ENCODE results near the gene MGAT3.
"Not testable (repeated sequence)": the region's sequence is repeated elsewhere in the genome, so short reads cannot be mapped to it uniquely, and the experiment has no call there.

The MGAT3 gene

GRCh38 chr22:39490966-39491680 is 34.3 kb downstream of the MGAT3 start:
- no peak for DNase-seq (ENCODE audit: low spot score)

DNA sequence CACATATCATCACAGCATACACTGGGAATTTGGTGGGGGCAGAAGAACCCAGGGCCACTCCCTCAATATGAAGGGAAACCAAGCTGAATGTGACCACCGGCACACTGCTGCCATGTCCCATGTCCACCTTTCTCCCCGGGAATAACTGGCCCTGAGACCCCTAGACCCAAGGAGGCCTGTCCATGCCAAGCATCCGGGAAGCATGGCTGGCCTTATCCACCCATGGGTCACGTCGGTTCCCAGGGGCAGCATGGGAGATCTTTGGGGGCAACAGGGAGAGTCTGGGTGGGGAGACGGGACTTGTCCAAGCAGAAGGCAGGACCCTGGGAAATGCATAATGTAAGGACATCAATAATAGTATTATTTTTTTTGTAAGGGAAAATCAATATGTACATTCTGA is 34.9 kb downstream of the MGAT3 start:
- no peak for DNase-seq (ENCODE audit: low spot score)

- no peak for DNase-seq (ENCODE audit: low spot score)
Measured at GRCh38 chr22:39492186-39492585, 35.4 kb downstream of the MGAT3 start.

- DNase-seq (ENCODE audit: low spot score), result no peak
Measured at GRCh38 chr22:39493759-39494158, 36.9 kb downstream of the MGAT3 start.

DNA sequence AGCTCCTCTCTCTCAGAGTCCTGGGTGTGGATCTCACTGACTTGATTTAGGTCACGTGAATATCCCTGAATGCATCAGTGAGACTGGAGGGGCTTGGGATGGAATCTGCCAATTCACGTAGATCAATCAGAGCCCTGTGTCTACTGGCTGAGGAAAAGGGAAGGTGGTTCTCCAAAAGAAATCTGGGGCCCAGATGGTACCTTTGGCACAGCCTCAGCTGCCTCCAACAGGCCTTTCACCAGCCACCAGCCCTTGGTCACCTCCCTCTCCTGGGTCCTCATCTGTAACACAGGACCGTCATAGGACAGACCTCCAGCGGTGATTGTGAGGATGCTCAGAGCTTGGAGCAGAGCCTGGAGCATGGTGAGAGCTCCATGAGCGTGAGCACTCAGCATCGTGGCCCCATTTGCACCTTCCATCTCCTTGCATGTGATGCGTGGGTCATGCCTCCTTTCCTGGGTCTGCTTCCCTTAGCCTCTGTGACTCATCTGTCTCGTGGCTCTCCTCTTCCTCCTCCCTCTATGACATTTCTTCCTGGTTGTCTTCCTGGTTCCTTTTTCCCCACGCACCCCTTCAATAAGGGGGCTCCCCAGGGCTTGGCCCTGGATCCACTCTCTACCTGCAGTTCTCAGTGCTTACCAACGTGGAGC is 37.8 kb downstream of the MGAT3 start:
- DNase-seq (ENCODE audit: low spot score), result no peak

- peak; percentile 63 for DNase-seq (ENCODE audit: low spot score)
Measured at GRCh38 chr22:39496131-39496838, 39.5 kb downstream of the MGAT3 start.

DNA sequence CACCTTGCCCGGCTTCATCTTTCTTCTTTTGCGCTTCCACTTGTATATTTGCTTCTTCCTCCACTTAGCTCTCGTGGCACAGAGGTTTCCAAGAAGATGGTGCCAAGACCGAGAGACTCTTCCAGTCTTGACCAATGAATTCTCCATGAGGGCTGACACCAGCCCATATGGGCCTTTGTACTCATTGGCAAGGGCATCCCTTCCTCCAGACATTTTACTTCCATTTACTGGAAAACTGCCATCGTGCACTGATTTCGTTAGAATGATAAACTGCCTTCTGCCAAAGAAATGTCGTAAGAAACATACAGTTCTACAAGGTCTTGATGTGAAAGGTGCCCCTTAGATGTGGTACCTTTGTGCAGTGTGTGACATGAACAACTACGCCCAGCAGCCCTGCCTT is 40.6 kb downstream of the MGAT3 start:
- no peak for DNase-seq (ENCODE audit: low spot score)

DNA sequence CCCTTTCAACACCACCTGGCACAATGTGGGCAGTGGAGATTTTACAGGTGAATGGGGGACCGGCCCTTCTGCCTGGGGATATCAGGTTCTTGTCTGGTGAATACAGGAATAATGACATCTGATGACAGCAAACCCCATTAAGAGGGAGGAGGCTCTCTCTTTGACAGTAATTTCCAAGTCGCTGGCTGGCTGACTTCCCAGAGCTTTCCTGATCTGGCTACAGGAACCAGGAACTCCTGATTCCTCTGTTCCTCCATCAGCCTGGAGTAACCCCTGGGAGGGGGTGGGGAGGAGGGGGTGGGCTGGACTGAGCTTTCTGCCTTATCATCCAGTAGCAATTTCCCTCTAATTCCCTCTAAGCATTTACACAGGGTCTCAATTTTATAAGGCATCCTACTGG is 41.6 kb downstream of the MGAT3 start:
- no peak for DNase-seq (ENCODE audit: low spot score)

GRCh38 chr22:39498802-39499201 is 42.0 kb downstream of the MGAT3 start:
- no peak for DNase-seq (ENCODE audit: low spot score)

DNA sequence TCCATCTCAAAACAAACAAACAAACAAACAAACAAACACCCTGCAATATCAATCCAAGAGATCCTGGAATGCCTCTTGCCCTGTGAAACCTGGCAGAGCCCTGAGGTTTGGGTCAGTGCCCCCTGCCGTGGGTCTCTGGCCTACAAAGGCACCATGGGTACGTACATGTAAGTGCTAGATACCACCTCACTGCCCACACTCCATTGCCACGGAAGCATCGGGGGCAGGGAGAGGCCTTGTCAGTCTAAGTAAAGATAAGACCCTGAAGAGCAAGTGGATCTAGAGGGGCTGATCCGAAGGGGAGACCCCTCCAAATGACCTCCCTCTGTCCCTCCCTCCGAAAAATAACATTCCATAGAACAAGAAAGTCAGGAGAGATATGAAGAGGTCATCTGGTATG is 43.3 kb downstream of the MGAT3 start:
- DNase-seq (ENCODE audit: low spot score), result no peak

GRCh38 chr22:39501644-39502108 is 44.9 kb downstream of the MGAT3 start:
- no peak for DNase-seq (ENCODE audit: low spot score)

DNA sequence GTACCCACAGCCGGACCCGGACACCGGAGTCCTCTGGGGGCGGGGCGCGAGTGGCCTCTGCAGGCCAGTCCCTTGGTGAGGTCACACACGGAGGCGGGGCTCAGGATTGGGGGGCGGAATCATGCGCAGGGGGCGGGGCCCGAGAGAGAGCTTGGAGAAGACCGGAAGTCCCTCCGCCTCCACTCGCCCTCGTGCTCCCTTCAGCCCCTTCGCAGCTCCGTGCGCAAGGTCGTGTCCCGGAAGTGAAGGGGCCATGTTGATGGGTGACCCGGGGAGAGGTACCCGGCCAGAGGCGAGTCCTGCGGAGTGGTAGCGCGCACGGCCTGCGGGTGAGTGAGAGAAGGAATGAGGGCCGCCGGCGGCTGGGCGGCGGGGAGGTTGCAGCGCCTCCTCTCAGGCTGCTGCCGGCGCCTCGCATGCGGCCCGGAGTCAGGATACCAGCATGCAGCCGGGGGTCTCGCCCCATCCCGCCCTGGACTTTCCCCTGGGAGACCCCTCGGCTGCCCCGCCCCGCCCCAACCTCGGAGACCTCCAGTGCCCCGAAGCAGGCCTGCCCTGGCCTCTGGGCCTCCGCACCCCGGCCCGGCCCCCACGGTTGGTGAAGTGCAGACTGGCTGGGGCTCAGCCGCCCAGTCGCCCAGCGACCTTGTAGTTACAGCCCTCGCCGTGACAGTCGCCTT is 45.4 kb downstream of the MGAT3 start, which contains the start of gene MIEF1:
Gene MIEF1, plus strand, starts transcription at position 182 of the 680 bp plus-strand sequence. CDS start 9,005 bp downstream, outside the sequence.
- DNase-seq (ENCODE audit: low spot score), result peak; percentile 95

- no peak for DNase-seq (ENCODE audit: low spot score)
Measured at GRCh38 chr22:39502789-39503409, 46.1 kb downstream of the MGAT3 start.

GRCh38 chr22:39503630-39504029 is 46.8 kb downstream of the MGAT3 start:
- no peak for DNase-seq (ENCODE audit: low spot score)

- no peak for DNase-seq (ENCODE audit: low spot score)
Measured at GRCh38 chr22:39504071-39504470, 47.3 kb downstream of the MGAT3 start.

GRCh38 chr22:39507021-39507420 is 50.2 kb downstream of the MGAT3 start:
- DNase-seq (ENCODE audit: low spot score), result not testable (repeated sequence)

- DNase-seq (ENCODE audit: low spot score), result no peak
Measured at GRCh38 chr22:39508393-39508792, 51.6 kb downstream of the MGAT3 start.

GRCh38 chr22:39510529-39511149 is 53.8 kb downstream of the MGAT3 start:
- DNase-seq (ENCODE audit: low spot score), result no peak

- no peak for DNase-seq (ENCODE audit: low spot score)
Measured at GRCh38 chr22:39511226-39511625, 54.4 kb downstream of the MGAT3 start.

DNA sequence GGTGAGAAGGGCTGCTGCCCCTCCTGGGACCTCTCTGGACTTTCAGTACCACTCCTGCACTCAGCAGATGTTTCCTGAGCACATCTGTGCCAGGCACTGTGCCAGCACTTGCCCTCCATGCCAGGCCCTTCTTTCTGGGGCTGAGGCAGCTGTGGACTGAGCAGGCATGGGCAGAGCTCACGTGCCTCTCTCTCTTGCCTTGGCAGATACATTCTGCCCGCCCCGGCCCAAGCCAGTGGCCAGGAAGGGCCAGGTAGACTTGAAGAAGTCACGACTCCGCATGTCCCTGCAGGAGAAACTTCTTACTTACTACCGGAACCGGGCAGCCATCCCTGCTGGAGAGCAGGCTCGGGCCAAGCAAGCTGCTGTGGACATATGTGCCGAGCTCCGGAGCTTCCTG is 55.2 kb downstream of the MGAT3 start:
- no peak for DNase-seq (ENCODE audit: low spot score)

- DNase-seq (ENCODE audit: low spot score), result no peak
Measured at GRCh38 chr22:39513791-39514190, 57.0 kb downstream of the MGAT3 start.
